Measurements from ENCODE around the gene ULK2.

- TF ChIP-seq CTCF (IDR thresholded peaks at IDR 0.05; ENCODE audit: low read depth, low read length) (no peak), EZH2phosphoT487 (IDR thresholded peaks at IDR 0.05; ENCODE audit: low read depth) (no peak)
Measured at GRCh38 chr17:19738073-19738449, 129.7 kb downstream of the ULK2 start.

Measured in OCI-LY3 (cell line).